Trophoblast cell (in vitro differentiated cells and primary cell): ENCODE data around the gene ZBTB20.

ENCODE experiments used
- DNase-seq, 2 donors: peaks; one replicate each; pipeline ENCODE4 v3.0.0-alpha.2; 2016
- H2AFZ ChIP-seq: 2 replicates; pipeline ENCODE4 v1.6.1; 2013; ENCODE audit warnings: low read length, moderate library complexity, mild to moderate bottlenecking; ENCODE audit not compliant: insufficient read depth, poor library complexity
- H2AK5ac ChIP-seq: 2 replicates; pipeline ENCODE4 v1.6.1; 2013; ENCODE audit warnings: mild to moderate bottlenecking, low read length
- H2BK120ac ChIP-seq: 2 replicates; pipeline ENCODE4 v1.6.1; 2013; ENCODE audit warnings: low read length, mild to moderate bottlenecking, moderate library complexity; ENCODE audit not compliant: insufficient read depth, poor library complexity
- H2BK12ac ChIP-seq: 2 replicates; pipeline ENCODE4 v1.6.1; 2013; ENCODE audit warnings: mild to moderate bottlenecking, low read length, moderate library complexity
- H2BK5ac ChIP-seq: 2 replicates; pipeline ENCODE4 v1.6.1; 2013; ENCODE audit warnings: low read length, low read depth, moderate library complexity, mild to moderate bottlenecking; ENCODE audit not compliant: poor library complexity
- H3K14ac ChIP-seq: 2 replicates; pipeline ENCODE4 v1.6.1; 2013; ENCODE audit warnings: mild to moderate bottlenecking, low read length
- H3K18ac ChIP-seq: 2 replicates; pipeline ENCODE4 v1.6.1; 2013; ENCODE audit warnings: mild to moderate bottlenecking, low read length
- H3K23ac ChIP-seq: 2 replicates; pipeline ENCODE4 v1.6.1; 2013; ENCODE audit warnings: low read length
- H3K27ac ChIP-seq: 2 replicates; pipeline ENCODE4 v1.5.1; 2013; ENCODE audit warnings: low read depth, mild to moderate bottlenecking, inconsistent platforms, low read length, moderate library complexity
- H3K27me3 ChIP-seq: 2 replicates; pipeline ENCODE4 v1.6.1; 2013; ENCODE audit warnings: inconsistent platforms, mild to moderate bottlenecking, low read length, moderate library complexity; ENCODE audit not compliant: insufficient read depth
- H3K36me3 ChIP-seq, 2 experiments: 1 replicate in 1 of 2; 2 replicates in 1 of 2; pipeline ENCODE4 v1.6.1; 2013; ENCODE audit warnings: low read length in 2 of 2, mild to moderate bottlenecking in 2 of 2, moderate library complexity in 1 of 2; ENCODE audit not compliant: insufficient read depth in 2 of 2, control insufficient read depth in 1 of 2
- H3K4ac ChIP-seq: 2 replicates; pipeline ENCODE4 v1.6.1; 2013; ENCODE audit warnings: low read depth, mild to moderate bottlenecking, low read length, moderate library complexity
- H3K4me1 ChIP-seq, 2 experiments: 1 replicate in 1 of 2; 2 replicates in 1 of 2; pipeline ENCODE4 v1.6.1; 2013; ENCODE audit warnings: low read length in 2 of 2, mild to moderate bottlenecking in 2 of 2, moderate library complexity in 1 of 2; ENCODE audit not compliant: insufficient read depth in 2 of 2, control insufficient read depth in 1 of 2
- H3K4me2 ChIP-seq: 2 replicates; pipeline ENCODE4 v1.6.1; 2013; ENCODE audit warnings: inconsistent platforms, mild to moderate bottlenecking, low read length, moderate library complexity
- H3K4me3 ChIP-seq: 2 replicates; pipeline ENCODE4 v1.5.1; 2013; ENCODE audit warnings: mild to moderate bottlenecking, low read depth, low read length, inconsistent platforms
- H3K79me1 ChIP-seq: one replicate; pipeline ENCODE4 v1.6.1; 2013; ENCODE audit warnings: low read length
- H3K79me2 ChIP-seq: 2 replicates; pipeline ENCODE4 v1.6.1; 2013; ENCODE audit warnings: low read length, mild to moderate bottlenecking; ENCODE audit not compliant: control insufficient read depth, insufficient read depth, poor library complexity
- H3K9ac ChIP-seq: 2 replicates; pipeline ENCODE4 v1.6.1; 2013; ENCODE audit warnings: mild to moderate bottlenecking, low read length
- H3K9me3 ChIP-seq: 2 replicates; pipeline ENCODE4 v1.6.1; 2013; ENCODE audit warnings: low read depth, mild to moderate bottlenecking, control low read depth, inconsistent platforms, low read length; ENCODE audit not compliant: insufficient read depth
- H4K12ac ChIP-seq: 2 replicates; pipeline ENCODE4 v1.6.1; 2013; ENCODE audit warnings: low read depth, mild to moderate bottlenecking, low read length, moderate library complexity
- H4K8ac ChIP-seq: 2 replicates; pipeline ENCODE4 v1.6.1; 2013; ENCODE audit warnings: low read depth, mild to moderate bottlenecking, low read length, moderate library complexity
- H4K91ac ChIP-seq: one replicate; pipeline ENCODE4 v1.6.1; 2013; ENCODE audit warnings: low read depth, mild to moderate bottlenecking, low read length, moderate library complexity
- WGBS: extraction: QIAGEN DNeasy Blood & Tissue Kit; methylation state at CpG from one replicate; pipeline ENCODE4 v1.1.7; 2013; ENCODE audit warnings: missing lambda C conversion rate; ENCODE audit not compliant: insufficient read length, insufficient coverage; ENCODE audit errors: extremely low coverage; 5-methylcytosine and 5-hydroxymethylcytosine counted together

Gene ZBTB20

GRCh38 chr3:114361391-114361790 lies 785.7 kb downstream of the ZBTB20 start:
- no peak overlapping the region for H2BK12ac ChIP-seq
- no peak overlapping the region for H3K9ac ChIP-seq
- DNase-seq = no peak
- no peaks in the 10 kb centered on the region for H3K79me1 ChIP-seq
- H3K9me3 ChIP-seq = no peaks in the 10 kb centered on the region
- no peak overlapping the region for H3K23ac ChIP-seq
- H3K4me1 ChIP-seq = no peaks in the 10 kb centered on the region
- no peak overlapping the region for H3K4ac ChIP-seq
- no peak overlapping the region for H2BK5ac ChIP-seq
- H4K8ac ChIP-seq = no peak overlapping the region
- H3K36me3 ChIP-seq = no peaks in the 10 kb centered on the region
- H4K91ac ChIP-seq = no peak overlapping the region
- no peak overlapping the region for H3K4me3 ChIP-seq
- no peaks in the 10 kb centered on the region for H3K27me3 ChIP-seq
- no peak overlapping the region for H2BK120ac ChIP-seq
- no peak overlapping the region for H3K27ac ChIP-seq
- no peak overlapping the region for H2AFZ ChIP-seq
- H3K14ac ChIP-seq = no peak overlapping the region
- H2AK5ac ChIP-seq = no peak overlapping the region
- H3K18ac ChIP-seq = no peak overlapping the region
- no peak overlapping the region for H3K4me2 ChIP-seq
- no peaks in the 10 kb centered on the region for H3K79me2 ChIP-seq
- H4K12ac ChIP-seq = no peak overlapping the region

GRCh38 chr3:114356525-114356924 lies 790.6 kb downstream of the ZBTB20 start:
- no peak overlapping the region for H3K14ac ChIP-seq
- H2BK12ac ChIP-seq = no peak overlapping the region
- H3K4me2 ChIP-seq = no peak overlapping the region
- no peak overlapping the region for H2BK5ac ChIP-seq
- no peak overlapping the region for H2AK5ac ChIP-seq
- peaks cover 4% of the 10 kb centered on the region for H3K9me3 ChIP-seq
- H3K4me3 ChIP-seq = no peak overlapping the region
- H3K27me3 ChIP-seq = no peaks in the 10 kb centered on the region
- H3K36me3 ChIP-seq = no peaks in the 10 kb centered on the region
- H2BK120ac ChIP-seq = no peak overlapping the region
- H3K4ac ChIP-seq = no peak overlapping the region
- H4K8ac ChIP-seq = no peak overlapping the region
- no peak overlapping the region for H2AFZ ChIP-seq
- no CpG with 5 or more reads among the region's 1 CpG for WGBS
- H3K4me1 ChIP-seq = peaks cover 3% of the 10 kb centered on the region in 2 experiments
- H3K79me2 ChIP-seq = no peaks in the 10 kb centered on the region
- no peak overlapping the region for H3K27ac ChIP-seq
- no peak overlapping the region for H3K18ac ChIP-seq
- no peak overlapping the region for H4K12ac ChIP-seq
- H3K23ac ChIP-seq = no peak overlapping the region
- DNase-seq = no peak
- H4K91ac ChIP-seq = no peak overlapping the region
- no peak overlapping the region for H3K9ac ChIP-seq
- no peaks in the 10 kb centered on the region for H3K79me1 ChIP-seq

DNA sequence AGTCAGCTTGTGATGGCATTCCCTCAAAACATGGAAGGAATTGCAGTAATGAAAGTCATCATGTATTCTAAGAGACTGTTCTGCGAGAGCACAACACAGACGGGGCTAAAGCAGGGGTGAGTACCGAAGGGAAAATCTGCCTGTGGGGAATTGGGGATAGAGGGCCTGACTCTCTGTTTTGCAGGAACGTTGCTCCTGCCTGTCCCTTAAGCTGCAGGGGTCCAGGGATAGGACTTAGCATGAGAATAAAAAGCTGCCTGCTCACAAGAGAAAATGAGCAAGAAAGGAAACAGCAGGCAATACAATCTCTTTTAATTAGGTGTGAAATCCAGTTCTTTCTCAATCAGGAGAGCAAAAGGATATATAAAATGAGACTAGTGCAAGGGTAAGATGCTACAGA lies 791.0 kb downstream of the ZBTB20 start:
- H3K4me2 ChIP-seq = no peak overlapping the region
- H3K79me2 ChIP-seq = no peaks in the 10 kb centered on the region
- H3K14ac ChIP-seq = no peak overlapping the region
- H2AK5ac ChIP-seq = no peak overlapping the region
- no peaks in the 10 kb centered on the region for H3K27me3 ChIP-seq
- no peak overlapping the region for H3K4ac ChIP-seq
- no peak overlapping the region for H2BK12ac ChIP-seq
- no peak overlapping the region for H3K18ac ChIP-seq
- H3K4me3 ChIP-seq = no peak overlapping the region
- no peak overlapping the region for H3K27ac ChIP-seq
- H3K23ac ChIP-seq = no peak overlapping the region
- H4K8ac ChIP-seq = no peak overlapping the region
- no peak overlapping the region for H2BK5ac ChIP-seq
- no peak overlapping the region for H2BK120ac ChIP-seq
- no CpG with 5 or more reads among the region's 4 CpGs for WGBS
- peaks cover 3 to 5% of the 10 kb centered on the region in 2 experiments for H3K4me1 ChIP-seq
- DNase-seq = no peak
- H2AFZ ChIP-seq = no peak overlapping the region
- peaks cover 8% of the 10 kb centered on the region for H3K9me3 ChIP-seq
- H3K9ac ChIP-seq = no peak overlapping the region
- H3K36me3 ChIP-seq = no peaks in the 10 kb centered on the region
- H4K12ac ChIP-seq = no peak overlapping the region
- no peak overlapping the region for H4K91ac ChIP-seq
- no peaks in the 10 kb centered on the region for H3K79me1 ChIP-seq

DNA sequence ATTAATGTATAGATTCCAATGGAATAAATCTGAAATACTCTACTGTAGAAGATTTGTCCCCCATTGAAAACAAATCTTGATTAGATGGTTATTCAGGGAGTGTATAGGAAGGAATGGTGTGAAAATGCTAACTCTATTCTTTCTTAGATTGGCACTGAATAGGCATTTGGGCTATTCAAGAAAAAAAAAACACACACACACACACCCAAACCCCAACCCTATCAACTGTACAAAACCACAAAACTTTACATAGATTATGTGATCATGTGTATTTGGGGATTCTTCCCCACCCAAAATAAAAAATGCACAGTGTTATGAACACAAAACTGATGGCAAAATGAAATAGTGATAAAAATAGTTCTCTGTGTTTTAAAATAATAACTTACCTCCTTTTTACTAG lies 791.4 kb downstream of the ZBTB20 start:
- Histone ChIP-seq H3K4me1 (peaks cover 3 to 5% of the 10 kb centered on the region in 2 experiments), H2AK5ac (no peak overlapping the region), H3K79me2 (no peaks in the 10 kb centered on the region), H3K18ac (no peak overlapping the region), H3K4me3 (no peak overlapping the region), H3K23ac (no peak overlapping the region), H3K4me2 (no peak overlapping the region), H4K91ac (no peak overlapping the region), H3K79me1 (no peaks in the 10 kb centered on the region), H3K4ac (no peak overlapping the region), H3K27me3 (no peaks in the 10 kb centered on the region), H2BK5ac (no peak overlapping the region), H2BK12ac (no peak overlapping the region), H3K14ac (no peak overlapping the region), H3K9ac (no peak overlapping the region), H2AFZ (no peak overlapping the region), H4K8ac (no peak overlapping the region), H3K9me3 (peaks cover 11% of the 10 kb centered on the region), H2BK120ac (no peak overlapping the region), H3K27ac (no peak overlapping the region), H3K36me3 (no peaks in the 10 kb centered on the region), H4K12ac (no peak overlapping the region)
- no peak for DNase-seq

GRCh38 chr3:114351822-114352145 lies 795.3 kb downstream of the ZBTB20 start:
- no peak overlapping the region for H3K23ac ChIP-seq
- no peak overlapping the region for H4K91ac ChIP-seq
- no peak overlapping the region for H3K27ac ChIP-seq
- H2AFZ ChIP-seq = no peak overlapping the region
- no CpG with 5 or more reads among the region's 9 CpGs for WGBS
- no peaks in the 10 kb centered on the region for H3K79me2 ChIP-seq
- no peak overlapping the region for H3K4ac ChIP-seq
- no peaks in the 10 kb centered on the region for H3K36me3 ChIP-seq
- H3K79me1 ChIP-seq = no peaks in the 10 kb centered on the region
- no peak overlapping the region for H3K18ac ChIP-seq
- no peak overlapping the region for H3K14ac ChIP-seq
- H3K4me1 ChIP-seq = peaks cover 3 to 5% of the 10 kb centered on the region in 2 experiments
- no peak overlapping the region for H2BK5ac ChIP-seq
- H4K8ac ChIP-seq = no peak overlapping the region
- no peak overlapping the region for H2BK120ac ChIP-seq
- peak overlapping the region; percentile 10 for H3K4me3 ChIP-seq
- peak; percentile 70 to 77 for DNase-seq
- H3K4me2 ChIP-seq = no peak overlapping the region
- no peak overlapping the region for H3K9ac ChIP-seq
- no peaks in the 10 kb centered on the region for H3K27me3 ChIP-seq
- no peak overlapping the region for H2BK12ac ChIP-seq
- no peak overlapping the region for H2AK5ac ChIP-seq
- peaks cover 11% of the 10 kb centered on the region for H3K9me3 ChIP-seq
- no peak overlapping the region for H4K12ac ChIP-seq
